ENCODE data around the gene CDHR2.

DNA sequence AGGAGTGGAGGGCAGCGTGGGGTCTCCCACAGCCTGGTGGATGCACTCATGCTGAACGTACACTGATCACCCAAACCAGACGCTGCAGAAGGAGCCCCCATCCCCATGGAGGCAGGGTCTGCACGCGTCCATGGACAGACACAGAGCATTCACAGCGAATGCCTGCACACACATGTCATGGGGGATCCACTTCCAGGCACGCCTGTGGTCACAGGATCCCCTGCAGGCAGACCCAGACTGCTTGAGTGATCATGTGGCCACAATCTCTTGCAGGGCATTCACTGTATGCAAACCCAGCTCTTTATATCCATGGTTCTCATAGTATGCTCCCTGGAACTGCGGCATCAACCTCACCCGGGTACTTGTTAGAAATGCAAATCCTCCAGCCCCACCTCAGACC is 75.8 kb downstream of the CDHR2 start:
- TF ChIP-seq, protein P1, sequence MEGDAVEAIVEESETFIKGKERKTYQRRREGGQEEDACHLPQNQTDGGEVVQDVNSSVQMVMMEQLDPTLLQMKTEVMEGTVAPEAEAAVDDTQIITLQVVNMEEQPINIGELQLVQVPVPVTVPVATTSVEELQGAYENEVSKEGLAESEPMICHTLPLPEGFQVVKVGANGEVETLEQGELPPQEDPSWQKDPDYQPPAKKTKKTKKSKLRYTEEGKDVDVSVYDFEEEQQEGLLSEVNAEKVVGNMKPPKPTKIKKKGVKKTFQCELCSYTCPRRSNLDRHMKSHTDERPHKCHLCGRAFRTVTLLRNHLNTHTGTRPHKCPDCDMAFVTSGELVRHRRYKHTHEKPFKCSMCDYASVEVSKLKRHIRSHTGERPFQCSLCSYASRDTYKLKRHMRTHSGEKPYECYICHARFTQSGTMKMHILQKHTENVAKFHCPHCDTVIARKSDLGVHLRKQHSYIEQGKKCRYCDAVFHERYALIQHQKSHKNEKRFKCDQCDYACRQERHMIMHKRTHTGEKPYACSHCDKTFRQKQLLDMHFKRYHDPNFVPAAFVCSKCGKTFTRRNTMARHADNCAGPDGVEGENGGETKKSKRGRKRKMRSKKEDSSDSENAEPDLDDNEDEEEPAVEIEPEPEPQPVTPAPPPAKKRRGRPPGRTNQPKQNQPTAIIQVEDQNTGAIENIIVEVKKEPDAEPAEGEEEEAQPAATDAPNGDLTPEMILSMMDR (IDR thresholded peaks at IDR 0.05): no peak
- TF ChIP-seq ZFX (IDR thresholded peaks at IDR 0.05; ENCODE audit: borderline replicate concordance): no peak
